HepG2 (cell line): ENCODE data around the gene TP53. TPM values are rescaled to one million over a fixed set of nuclear protein-coding genes. Genes with fewer than 3 reads are reported as not detected.

Source experiments
- ATAC-seq: fragments of 200-7000 bp; cut with Tn5 transposase; 3 replicates; pipeline ENCODE4 v1.9.1; 2020; ENCODE audit warnings: mild to moderate bottlenecking, moderate library complexity
- BruUV-seq: library from RNA; stranded (reverse); fragments of 400-500 nt; replicated peaks from 2 replicates; lab custom pipeline; 2021; lab: Mats Ljungman, UMichigan
- CTCF ChIA-PET: fragments of 300-600 bp; formaldehyde crosslinking; extraction: SDS; loops from one replicate; lab custom pipeline; 2021; ENCODE audit warnings: low total read pairs, inconsistent platforms, low intra/inter-chr PET ratio; lab: Yijun Ruan, JAX
- POLR2A ChIA-PET: fragments of 350-600 bp; sonication (Branson Sonifier 250); formaldehyde crosslinking; loops from one replicate; lab custom pipeline; 2020; ENCODE audit warnings: antibody characterized with exemption, inconsistent platforms; lab: Yijun Ruan, JAX
- DNase-seq: peaks from one replicate; pipeline ENCODE4 v3.0.0-alpha.2; 2015; ENCODE audit warnings: low spot score
- FAIRE-seq: peaks from 3 replicates; lab custom pipeline; 2011; peaks lifted over from hg19 to GRCh38; lab: Jason Lieb, UNC
- H2AFZ ChIP-seq: one replicate; pipeline ENCODE4 v1.6.1; 2011; ENCODE audit warnings: low read length, inconsistent platforms
- H3K27ac ChIP-seq: fragments of 300-600 bp; 3 replicates; pipeline ENCODE4 v1.8.0; 2011; ENCODE audit warnings: mixed run types, mild to moderate bottlenecking, mixed read lengths, low read length, inconsistent platforms; ENCODE audit not compliant: insufficient read depth; ENCODE audit errors: extremely low read length
- H3K27me3 ChIP-seq, 2 experiments: fragments of 200-600 bp in 1 of 2; 2 replicates in 1 of 2; 3 replicates in 1 of 2; pipeline versions ENCODE4 v1.6.0 to v1.8.0; 2011; ENCODE audit warnings: low read length in 2 of 2, mild to moderate bottlenecking in 2 of 2, moderate library complexity in 2 of 2, inconsistent platforms in 1 of 2; ENCODE audit not compliant: insufficient read depth in 2 of 2, control insufficient read depth in 1 of 2
- H3K36me3 ChIP-seq, 2 experiments: fragments of 200-600 bp in 1 of 2; replicated peaks in 1 of 2; 2 replicates in 1 of 2; 3 replicates in 1 of 2; pipeline versions ENCODE4 v1.5.1 to v1.8.0; 2011; ENCODE audit warnings: low read length in 2 of 2, inconsistent platforms in 1 of 2; ENCODE audit not compliant: insufficient read depth in 2 of 2, control insufficient read depth in 1 of 2
- H3K4me1 ChIP-seq: 2 replicates; pipeline ENCODE4 v1.5.1; 2012; ENCODE audit warnings: low read length, inconsistent platforms; ENCODE audit not compliant: insufficient read depth
- H3K4me2 ChIP-seq: 2 replicates; pipeline ENCODE4 v1.6.0; 2011; ENCODE audit warnings: low read depth, low read length, inconsistent platforms
- H3K4me3 ChIP-seq, 3 experiments: fragments of 200-600 bp in 1 of 3; sonication (generic), shearing (Covaris generic) in 1 of 3; replicated peaks in 1 of 3; 2 replicates each; pipeline ENCODE4 v1.5.1; 2011 to 2016; ENCODE audit warnings: low read length in 3 of 3, inconsistent platforms in 2 of 3, low read depth in 2 of 3, mild to moderate bottlenecking in 2 of 3, control low read depth in 1 of 3, mixed read lengths in 1 of 3; ENCODE audit not compliant: insufficient read depth in 1 of 3
- H3K79me2 ChIP-seq: one replicate; pipeline ENCODE4 v1.6.1; 2011; ENCODE audit warnings: low read length, inconsistent platforms; ENCODE audit not compliant: insufficient read depth
- H3K9ac ChIP-seq: 2 replicates; pipeline ENCODE4 v1.6.0; 2011; ENCODE audit warnings: mild to moderate bottlenecking, low read depth, low read length, inconsistent platforms; ENCODE audit not compliant: insufficient read depth
- H3K9me3 ChIP-seq: 2 replicates; pipeline ENCODE4 v1.5.1; 2012; ENCODE audit warnings: mild to moderate bottlenecking, low read length
- H4K20me1 ChIP-seq: 2 replicates; pipeline ENCODE4 v1.6.0; 2011; ENCODE audit warnings: inconsistent platforms, mild to moderate bottlenecking, low read length, moderate library complexity; ENCODE audit not compliant: insufficient read depth
- ARID5B ChIP-seq: IDR thresholded peaks from 2 replicates; pipeline ENCODE4 v1.4.0; 2020; ENCODE audit warnings: mild to moderate bottlenecking, missing genetic modification reagents
- EHMT2 ChIP-seq: fragments of 200-600 bp; sonication (generic); IDR thresholded peaks from 2 replicates; pipeline ENCODE4 v1.7.0; 2017; ENCODE audit warnings: antibody characterized with exemption, low read depth, low read length, borderline replicate concordance
- HCFC1 ChIP-seq: fragments of 150-350 bp; IDR thresholded peaks from 2 replicates; pipeline ENCODE4 v1.6.1; 2014; ENCODE audit warnings: low read depth, low read length
- HMGXB4 ChIP-seq, 2 experiments: sonication (generic) in 1 of 2; formaldehyde crosslinking in 1 of 2; IDR thresholded peaks; 2 replicates each; pipeline versions ENCODE4 v1.4.0 to v1.6.1; 2018 to 2020; ENCODE audit warnings: missing genetic modification reagents in 2 of 2, borderline replicate concordance in 1 of 2, low read depth in 1 of 2, mild to moderate bottlenecking in 1 of 2, missing biosample characterization in 1 of 2
- IRX3 ChIP-seq: sonication (generic); formaldehyde crosslinking; IDR thresholded peaks from 2 replicates; pipeline ENCODE4 v1.8.1; 2023; ENCODE audit warnings: mild to moderate bottlenecking, low read depth, missing genetic modification reagents, borderline replicate concordance
- KDM4B ChIP-seq: sonication (generic); formaldehyde crosslinking; IDR thresholded peaks from 2 replicates; pipeline ENCODE4 v1.4.0; 2020; ENCODE audit warnings: missing genetic modification reagents
- PCBP2 ChIP-seq: fragments of 200-400 bp; formaldehyde crosslinking; optimal IDR thresholded peaks from 2 replicates; pipeline ENCODE3; 2018; ENCODE audit warnings: low read length, low read depth; ENCODE audit not compliant: poor library complexity, severe bottlenecking
- SIN3A ChIP-seq: IDR thresholded peaks from 2 replicates; pipeline ENCODE4 v1.6.1; 2011; ENCODE audit warnings: low read depth, mild to moderate bottlenecking, control low read depth, low read length, borderline replicate concordance
- TIGD3 ChIP-seq: sonication (generic); formaldehyde crosslinking; IDR thresholded peaks from 2 replicates; pipeline ENCODE4 v1.5.1; 2020; ENCODE audit warnings: mild to moderate bottlenecking, missing genetic modification reagents, borderline replicate concordance
- XBP1 ChIP-seq: sonication (generic); formaldehyde crosslinking; IDR thresholded peaks from 2 replicates; pipeline ENCODE4 v1.5.0; 2020; ENCODE audit warnings: missing genetic modification reagents
- ZBTB8A ChIP-seq: sonication (generic); formaldehyde crosslinking; IDR thresholded peaks from 2 replicates; pipeline ENCODE4 v1.4.0; 2020; ENCODE audit warnings: mild to moderate bottlenecking, low read depth, missing genetic modification reagents, borderline replicate concordance
- ZNF354B ChIP-seq: sonication (generic); formaldehyde crosslinking; IDR thresholded peaks from 2 replicates; pipeline ENCODE4 v1.8.0; 2022; ENCODE audit warnings: mild to moderate bottlenecking, missing genetic modification reagents
- ZNF670 ChIP-seq: sonication (generic); formaldehyde crosslinking; IDR thresholded peaks from 2 replicates; pipeline ENCODE4 v1.8.0; 2022; ENCODE audit warnings: mild to moderate bottlenecking, missing genetic modification reagents, borderline replicate concordance
- ZNF747 ChIP-seq: sonication (generic); formaldehyde crosslinking; IDR thresholded peaks from 2 replicates; pipeline ENCODE4 v1.8.1; 2023; ENCODE audit warnings: missing genetic modification reagents, mild to moderate bottlenecking, borderline replicate concordance
- WGBS: methylation state at CpG from one replicate; pipeline ENCODE4 v1.1.6; 2017; ENCODE audit warnings: low lambda C conversion rate; 5-methylcytosine and 5-hydroxymethylcytosine counted together
- in situ Hi-C: cut with HindIII; loops from 2 replicates; pipeline ENCODE4 v1.10.0; 2017; ENCODE audit warnings: low pct_unique_long_range_greater_than_20kb; ENCODE audit not compliant: extremely low pct_ligation_motif_present
- intact Hi-C: fragments of 100-400 bp; cut with micrococcal nuclease; formaldehyde crosslinking; loops from one replicate; pipeline ENCODE4 v1.10.0; 2022; ENCODE audit not compliant: unreplicated experiment
- polyA plus RNA-seq, 8 experiments: library from polyadenylated mRNA; depleted of rRNA in 3 of 8; stranded (reverse) in 7 of 8; unstranded in 1 of 8; fragments of >200 nt; fragmentation: Illumina TruSeq in 4 of 8; extraction: Trizol in 4 of 8; gene quantifications; 2 replicates each; pipeline versions ENCODE4 v1.2.1 to v1.2.3, GENCODE V29; 2011 to 2016; ENCODE audit warnings: low read depth in 4 of 8, missing spikeins in 1 of 8, mixed read lengths in 1 of 8; ENCODE audit not compliant: insufficient read depth in 1 of 8
- total RNA-seq, 5 experiments: library from RNA; depleted of rRNA; stranded (reverse); fragments of >200 nt; fragmentation: Illumina TruSeq; extraction: Trizol; gene quantifications; 2 replicates each; pipeline ENCODE4 v1.2.3, GENCODE V29; 2016; ENCODE audit warnings: low read depth in 1 of 5

TP53 gene
- total and polyA plus RNA-seq, 2 of the 13 experiments (the other 11 are each of a cell fraction or from before 2014, with no cell fraction given) = 17.1 to 29.9 TPM

GRCh38 chr17:7627250-7628121 is 59.8 kb downstream of the TP53 start, which contains the start of gene SAT2:
SAT2 (minus strand) TSS chr17:7627821; CDS start chr17:7627635, 186 bp downstream.
- Histone ChIP-seq H3K4me1 (peaks cover 73% of the 10 kb centered on the region), H3K27me3 (no peaks in the 10 kb centered on the region; a peak in 1 of 5 replicates), H3K9me3 (no peaks in the 10 kb centered on the region), H3K27ac (peak within 1 kb of the TSS; percentile 96), H3K4me3 (peak within 1 kb of the TSS; percentile 82 to 92 (median 89)), H3K9ac (peak within 1 kb of the TSS; percentile 92), H2AFZ (no peak within 1 kb of the TSS), H3K36me3 (no peaks in the 10 kb centered on the region), H3K4me2 (peak within 1 kb of the TSS; percentile 90), H4K20me1 (no peaks in the 10 kb centered on the region), H3K79me2 (peaks cover 15% of the 10 kb centered on the region)
- intact Hi-C loops = no loop called here
- in situ Hi-C loops = no loop called here
- ChIA-PET POLR2A (interaction anchor here (0.7 to 3.2 kb wide), 26 partner anchors 9 to 592 kb away, joined by 3 to 63 read pairs (median 5); partner anchors contain the start of genes ATP1B2, CD68, FXR2 and MPDU1), CTCF (no interaction called here)
- FAIRE-seq (peak; percentile 83), ATAC-seq (peak; percentile 85), DNase-seq (peak; percentile 95)
- BruUV-seq = no TSS peak
- WGBS = under 1% methylated on average over 27 of the region's 54 CpGs
- TF ChIP-seq PCBP2 (no peak), ARID5B (CRISPR knock-in tag) (peak; percentile 55), IRX3 (CRISPR knock-in tag) (no peak), SIN3A (peak; percentile 83; the same call in 1 of the 2 replicates), EHMT2 (no peak), ZNF354B (CRISPR knock-in tag) (no peak), ZNF747 (no peak), ZBTB8A (CRISPR knock-in tag) (no peak), ZNF670 (CRISPR knock-in tag) (0 out of 2 replicates have a peak, but pooled peaks have one; percentile 43), XBP1 (CRISPR knock-in tag) (no peak), HMGXB4 (CRISPR knock-in tag; IDR thresholded peaks at IDR 0.05; ENCODE audit: borderline replicate concordance in 1 of 2, low read depth in 1 of 2) (peak; percentile 54 to 61; a peak in 2 of 4 replicates), TIGD3 (CRISPR knock-in tag) (no peak), HCFC1 (no peak), KDM4B (CRISPR knock-in tag) (no peak)
